HG02885 (cell line): ENCODE measurements around the gene GPR32.
"Not testable (repeated sequence)": the region's sequence is repeated elsewhere in the genome, so short reads cannot be mapped to it uniquely, and the experiment has no call there.

Experiments used
- ATAC-seq: cut with Tn5 transposase; IDR thresholded peaks from one replicate; pipeline ENCODE4 v1.9.1; 2021; ENCODE audit warnings: mild to moderate bottlenecking; ENCODE audit not compliant: unreplicated experiment, poor library complexity

The GPR32 gene

GRCh38 chr19:50779504-50780457 lies 9.5 kb downstream of the GPR32 start:
- ATAC-seq, result no peak

DNA sequence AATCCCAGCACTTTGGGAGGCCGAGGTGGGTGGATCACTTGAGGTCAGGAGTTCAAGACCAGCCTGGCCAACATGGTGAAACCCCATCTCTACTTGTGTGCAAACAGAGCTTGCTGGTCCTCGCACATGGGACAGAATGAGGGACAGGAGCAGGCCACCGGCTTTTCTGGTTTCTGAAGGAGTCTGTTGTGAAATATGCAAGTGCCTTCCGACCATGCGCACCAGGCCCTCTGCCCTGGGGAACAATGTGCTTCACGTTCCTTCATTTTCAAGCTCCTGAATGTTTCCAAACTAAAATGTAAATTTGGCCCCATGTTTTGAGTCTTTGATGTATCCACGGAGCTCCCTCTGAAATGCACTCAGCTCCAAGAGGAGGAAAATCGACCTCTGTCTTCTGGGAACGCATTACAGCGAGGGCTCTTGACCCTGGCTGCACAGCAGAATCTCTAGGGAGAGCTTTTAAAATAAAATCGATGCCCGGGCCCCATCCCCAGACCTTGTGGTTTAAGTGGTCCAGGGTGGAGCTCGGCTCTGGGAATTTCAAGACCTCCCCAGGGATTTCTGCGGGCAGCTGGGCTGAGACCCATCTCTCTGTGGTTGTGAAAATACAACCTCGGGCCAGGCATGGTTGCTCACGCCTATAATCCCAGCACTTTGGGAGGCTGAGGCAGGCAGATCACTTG lies 10.6 kb downstream of the GPR32 start:
- no peak for ATAC-seq

GRCh38 chr19:50783848-50784152 lies 13.5 kb downstream of the GPR32 start:
- ATAC-seq, result not testable (repeated sequence)

DNA sequence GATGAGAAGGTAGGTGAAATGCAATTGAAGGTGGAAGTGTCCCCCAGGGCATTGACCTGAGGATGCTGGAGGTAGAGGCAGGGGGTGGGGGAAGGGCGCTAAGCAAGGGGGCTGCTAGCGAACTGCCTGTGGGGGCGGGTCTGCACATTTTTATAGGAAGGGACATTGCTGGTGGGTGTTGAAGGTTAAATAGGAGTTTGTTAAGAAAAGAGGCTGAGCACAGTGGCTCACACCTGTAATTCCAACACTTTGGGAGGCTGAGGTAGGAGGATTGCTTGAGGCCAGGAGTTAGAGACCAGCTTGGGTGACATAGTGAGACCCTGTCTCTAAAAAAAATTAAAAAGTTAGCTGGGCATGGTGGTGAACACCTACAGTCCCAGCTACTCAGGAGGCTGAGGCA lies 14.4 kb downstream of the GPR32 start:
- no peak for ATAC-seq

DNA sequence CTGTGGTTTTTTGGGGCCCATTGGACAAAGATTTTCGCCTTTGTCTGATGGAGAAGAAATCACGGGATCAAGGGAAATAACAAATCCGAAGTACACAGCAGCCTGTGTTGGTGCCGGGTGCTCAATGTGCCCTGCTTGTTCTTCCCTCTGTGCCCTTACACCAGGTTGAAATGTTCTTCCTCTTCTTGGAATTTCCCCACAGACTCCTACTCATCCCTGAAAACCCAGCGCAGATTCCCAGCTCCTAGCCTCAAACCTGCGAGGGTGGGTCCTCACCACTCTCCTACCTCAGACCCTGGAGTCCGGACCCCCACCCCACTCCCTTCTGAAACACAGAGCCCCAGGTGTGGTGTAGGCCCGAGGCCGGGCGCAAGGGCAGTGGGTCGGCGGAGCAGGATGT lies 15.1 kb downstream of the GPR32 start:
- ATAC-seq, result no peak

DNA sequence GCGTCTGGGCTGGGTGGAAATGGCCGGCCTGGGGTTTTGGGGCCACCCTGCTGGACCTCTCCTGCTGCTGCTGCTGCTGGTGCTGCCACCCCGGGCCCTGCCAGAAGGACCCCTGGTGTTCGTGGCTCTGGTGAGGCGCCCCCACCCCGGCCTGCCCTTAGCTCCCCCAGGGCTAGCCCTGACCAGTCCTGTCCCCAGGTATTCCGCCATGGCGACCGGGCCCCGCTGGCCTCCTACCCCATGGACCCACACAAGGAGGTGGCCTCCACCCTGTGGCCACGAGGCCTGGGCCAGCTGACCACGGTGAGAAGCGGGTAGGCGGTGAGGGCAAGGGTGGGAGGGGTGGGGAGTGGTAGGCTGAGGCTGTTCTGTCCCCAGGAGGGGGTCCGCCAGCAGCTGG lies 20.1 kb downstream of the GPR32 start, which contains the start of gene ACP4:
Gene ACP4, plus strand, starts transcription at position 20 of the 400 bp plus-strand sequence. Its CDS starts 0 bp downstream, at position 20.
- no peak for ATAC-seq

DNA sequence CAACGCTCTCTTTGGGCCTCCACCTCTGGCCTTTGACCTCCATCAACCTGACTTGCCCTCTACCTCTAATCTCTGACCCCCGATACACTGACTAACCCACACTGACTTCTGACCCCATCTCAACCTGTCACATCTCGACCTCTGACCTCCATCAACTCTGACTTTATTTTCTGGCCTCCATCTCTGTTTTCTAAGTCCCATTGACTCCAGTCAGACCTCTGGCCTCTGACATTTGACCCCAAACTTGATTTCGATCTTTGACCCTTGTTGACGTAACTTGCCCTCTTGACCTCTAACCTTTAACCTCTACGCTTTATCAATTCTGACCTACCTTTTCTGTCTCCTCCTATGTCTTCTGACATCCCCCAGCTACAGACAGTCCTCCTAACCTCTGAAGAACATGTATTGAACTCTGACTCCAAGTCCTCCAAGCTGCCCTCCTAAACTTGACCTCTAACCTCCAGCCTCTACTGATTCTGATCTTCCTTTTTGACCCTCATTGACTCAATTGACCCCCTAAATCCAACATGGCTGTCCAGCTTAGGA lies 20.7 kb downstream of the GPR32 start:
- no peak for ATAC-seq

- no peak for ATAC-seq
These were observed 21.5 kb downstream of the GPR32 start for GRCh38 chr19:50791594-50792271.

- no peak for ATAC-seq
These were observed 22.3 kb downstream of the GPR32 start for GRCh38 chr19:50792272-50793250.

- ATAC-seq, result no peak
These were observed 23.3 kb downstream of the GPR32 start for GRCh38 chr19:50793558-50794065.

- no peak for ATAC-seq
These were observed 24.0 kb downstream of the GPR32 start for GRCh38 chr19:50794074-50794875.

DNA sequence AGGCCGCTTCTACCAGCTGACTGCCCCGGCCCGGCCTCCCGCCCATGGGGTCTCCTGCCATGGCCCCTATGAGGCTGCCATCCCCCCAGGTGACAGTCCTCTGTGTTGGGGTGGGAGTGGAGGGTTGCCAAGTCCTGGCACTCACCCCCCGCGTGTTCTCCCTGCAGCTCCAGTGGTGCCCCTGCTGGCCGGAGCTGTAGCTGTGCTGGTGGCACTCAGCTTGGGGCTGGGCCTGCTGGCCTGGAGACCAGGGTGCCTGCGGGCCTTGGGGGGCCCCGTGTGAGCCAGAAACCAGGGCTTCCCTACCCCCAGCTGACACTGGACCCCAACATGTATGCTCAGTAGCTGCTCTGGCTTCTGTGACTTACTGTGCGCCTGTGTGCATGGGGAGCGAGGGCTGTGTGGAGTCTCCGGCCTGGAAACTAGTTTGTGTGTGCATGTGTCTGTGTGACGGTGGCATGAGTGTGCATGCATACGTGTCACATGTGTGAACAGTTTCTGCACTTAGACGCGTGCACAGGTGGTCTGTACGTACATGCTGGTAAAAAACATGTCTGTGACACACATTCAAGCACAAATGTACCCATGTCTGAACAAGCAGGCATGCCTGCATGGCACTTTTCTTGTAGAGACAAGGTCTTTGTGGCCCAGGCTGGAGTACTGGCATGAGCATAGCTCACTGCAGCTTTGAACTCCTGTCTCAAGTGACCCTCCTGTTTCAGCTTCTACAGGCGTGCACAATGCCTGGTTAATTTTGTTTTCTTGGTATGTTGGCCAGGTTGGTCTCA lies 24.8 kb downstream of the GPR32 start:
- no peak for ATAC-seq

DNA sequence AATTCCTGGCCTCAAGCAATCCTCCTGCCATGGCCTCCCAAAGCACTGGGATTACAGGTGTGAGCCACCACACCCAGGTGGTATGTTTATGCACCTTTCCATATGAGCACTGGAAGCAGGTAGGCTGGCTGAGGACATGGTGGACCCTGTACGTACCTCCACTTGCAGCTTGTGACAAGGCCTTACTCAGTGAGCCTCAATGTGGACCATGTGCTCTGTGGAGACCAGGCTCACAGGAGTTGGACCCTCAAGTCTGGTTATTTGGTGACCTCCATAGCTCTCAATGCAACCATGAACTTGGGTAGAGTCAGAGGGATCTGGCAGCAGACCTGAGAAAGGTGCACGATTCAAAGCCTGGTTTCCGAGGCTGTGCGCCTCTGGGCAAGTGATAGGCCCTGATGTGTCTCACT lies 25.4 kb downstream of the GPR32 start:
- no peak for ATAC-seq

DNA sequence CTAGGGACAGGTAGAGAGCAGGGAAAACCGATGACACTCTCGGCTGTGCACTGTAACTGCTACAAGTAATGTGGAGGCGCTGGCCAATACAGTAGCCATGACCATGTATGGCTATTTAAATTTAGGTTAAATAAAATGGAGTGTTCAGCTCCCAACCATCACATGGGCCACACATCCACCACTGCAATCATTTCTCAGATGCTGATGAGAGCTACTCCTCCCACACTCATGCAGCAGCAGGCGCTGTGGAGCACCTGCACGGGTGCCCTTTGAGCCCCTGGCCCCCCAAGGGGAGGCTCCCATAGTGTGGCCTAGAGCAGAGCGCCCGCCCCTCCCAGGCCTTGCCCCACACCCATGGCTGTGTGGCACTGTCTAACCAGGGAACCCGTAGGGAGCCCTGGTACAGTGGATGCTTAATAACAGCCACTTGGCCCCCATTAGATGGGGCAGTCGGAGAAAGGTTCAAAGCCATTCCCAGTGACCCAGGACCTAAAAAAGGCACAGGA lies 25.9 kb downstream of the GPR32 start:
- no peak for ATAC-seq

- no peak for ATAC-seq
These were observed 26.6 kb downstream of the GPR32 start for GRCh38 chr19:50796634-50797428.

DNA sequence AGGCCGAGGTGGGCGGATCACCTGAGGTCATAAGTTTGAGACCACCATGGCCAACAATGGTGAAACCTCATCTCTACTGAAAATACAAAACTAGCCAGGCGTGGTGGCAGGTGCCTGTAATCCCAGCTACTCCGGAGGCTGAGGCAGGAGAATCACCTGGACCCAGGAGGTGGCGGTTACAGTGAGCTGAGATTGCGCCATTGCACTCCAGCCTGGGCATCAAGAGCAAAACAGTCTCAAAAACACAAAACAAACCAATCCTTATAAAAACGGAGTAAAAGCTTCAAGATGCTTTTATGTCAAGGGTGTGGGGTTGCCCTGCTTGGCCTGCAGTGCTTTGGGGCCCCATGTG lies 27.1 kb downstream of the GPR32 start:
- ATAC-seq, result no peak
